K562 (cell line): ENCODE measurements around the gene SFR1. TPM values are rescaled to one million over a fixed set of nuclear protein-coding genes. Genes with fewer than 3 reads are reported as not detected.

Source experiments
- ATAC-seq: fragments of 200-7000 bp; cut with Tn5 transposase; 3 replicates; pipeline ENCODE4 v1.9.1; 2020; ENCODE audit warnings: moderate library complexity
- BruUV-seq: library from RNA; stranded (reverse); fragments of 400-500 nt; replicated peaks from 2 replicates; lab custom pipeline; 2021; lab: Mats Ljungman, UMichigan
- CTCF ChIA-PET: fragments of 300-600 bp; formaldehyde crosslinking; extraction: SDS; loops from one replicate; lab custom pipeline; 2021; ENCODE audit warnings: low intra/inter-chr PET ratio; lab: Yijun Ruan, JAX
- POLR2A ChIA-PET: fragments of 300-600, 350-650 bp; sonication (Branson Sonifier 250); formaldehyde crosslinking; extraction: SDS; loops from one replicate; lab custom pipeline; 2021; ENCODE audit warnings: antibody characterized with exemption, inconsistent platforms; lab: Yijun Ruan, JAX
- DNase-seq, 4 experiments: peaks; one replicate each; pipeline versions ENCODE4 v3.0.0 to v3.0.0-alpha.2; 2011 to 2018; ENCODE audit warnings: low spot score in 3 of 4, mixed read lengths in 3 of 4; ENCODE audit errors: extremely low read depth in 1 of 4
- FAIRE-seq: peaks from 2 replicates; lab custom pipeline; 2011; peaks lifted over from hg19 to GRCh38; lab: Jason Lieb, UNC
- H2AFZ ChIP-seq: 2 replicates; pipeline ENCODE4 v1.6.0; 2011; ENCODE audit warnings: low read depth, low read length, control low read depth, inconsistent platforms
- H3K27ac ChIP-seq: fragments of 200-600 bp; 3 replicates; pipeline ENCODE4 v1.8.0; 2011; ENCODE audit warnings: low read depth, mild to moderate bottlenecking, control low read depth, inconsistent platforms, low read length, moderate library complexity, mixed read lengths; ENCODE audit errors: extremely low read depth
- H3K27me3 ChIP-seq, 2 experiments: fragments of 300-600 bp in 1 of 2; 2 replicates in 1 of 2; 3 replicates in 1 of 2; pipeline versions ENCODE4 v1.6.0 to v1.8.0; 2011; ENCODE audit warnings: inconsistent platforms in 2 of 2, low read length in 2 of 2, mild to moderate bottlenecking in 1 of 2, mixed read lengths in 1 of 2, moderate library complexity in 1 of 2; ENCODE audit not compliant: control insufficient read depth in 2 of 2, insufficient read depth in 2 of 2
- H3K36me3 ChIP-seq: fragments of 300-600 bp; 3 replicates; pipeline ENCODE4 v1.8.0; 2011; ENCODE audit warnings: mild to moderate bottlenecking, low read length, inconsistent platforms; ENCODE audit not compliant: control insufficient read depth, insufficient read depth
- H3K4me1 ChIP-seq, 2 experiments: fragments of 200-600 bp in 1 of 2; replicated peaks in 1 of 2; 2 replicates in 1 of 2; 3 replicates in 1 of 2; pipeline versions ENCODE4 v1.5.1 to v1.8.0; 2011; ENCODE audit warnings: inconsistent platforms in 2 of 2, low read length in 2 of 2, mild to moderate bottlenecking in 1 of 2, mixed read lengths in 1 of 2, moderate library complexity in 1 of 2; ENCODE audit not compliant: control insufficient read depth in 2 of 2, insufficient read depth in 2 of 2
- H3K4me2 ChIP-seq: 2 replicates; pipeline ENCODE4 v1.6.1; 2011; ENCODE audit warnings: low read length, control low read depth, inconsistent platforms, mixed read lengths; ENCODE audit not compliant: insufficient read depth
- H3K4me3 ChIP-seq: fragments of 200-600 bp; sonication (generic), shearing (Covaris generic); 2 replicates; pipeline ENCODE4 v1.5.1; 2016; ENCODE audit warnings: control low read depth, inconsistent platforms
- H3K79me2 ChIP-seq: fragments of 200-600 bp; 3 replicates; pipeline ENCODE4 v1.8.0; 2011; ENCODE audit warnings: low read length, inconsistent platforms; ENCODE audit not compliant: control insufficient read depth, insufficient read depth
- H3K9ac ChIP-seq, 2 experiments: 2 replicates each; pipeline versions ENCODE4 v1.6.0 to v1.6.1; 2011; ENCODE audit warnings: low read depth in 2 of 2, low read length in 2 of 2, control low read depth in 1 of 2, inconsistent platforms in 1 of 2, mild to moderate bottlenecking in 1 of 2, mixed read lengths in 1 of 2; ENCODE audit not compliant: insufficient read depth in 1 of 2
- H3K9me1 ChIP-seq: one replicate; pipeline ENCODE4 v1.6.0; 2011; ENCODE audit warnings: inconsistent platforms, mild to moderate bottlenecking, low read length, moderate library complexity; ENCODE audit not compliant: control insufficient read depth, insufficient read depth
- H3K9me3 ChIP-seq: replicated peaks from 2 replicates; pipeline ENCODE4 v1.5.1; 2011; ENCODE audit warnings: low read depth, low read length, inconsistent platforms; ENCODE audit not compliant: control insufficient read depth, insufficient read depth
- H4K20me1 ChIP-seq: replicated peaks from 2 replicates; pipeline ENCODE4 v1.6.1; 2011; ENCODE audit warnings: low read length, inconsistent platforms, mixed read lengths; ENCODE audit not compliant: control insufficient read depth, insufficient read depth
- ATF4 ChIP-seq: fragments of 450-650 bp; formaldehyde crosslinking; IDR thresholded peaks from 2 replicates; pipeline ENCODE4 v1.4.0; 2022; ENCODE audit warnings: mild to moderate bottlenecking, moderate library complexity
- CREB3 ChIP-seq: fragments of 450-650 bp; conservative IDR thresholded peaks from 2 replicates; pipeline ENCODE4 v1.6.1; 2016; ENCODE audit warnings: missing genetic modification characterization, low read depth, mild to moderate bottlenecking, missing compliant biosample characterization, moderate library complexity
- PRDM10 ChIP-seq: fragments of 450-650 bp; IDR thresholded peaks from 2 replicates; pipeline ENCODE4 v1.6.1; 2018; ENCODE audit not compliant: partially characterized antibody
- SAP30 ChIP-seq: fragments of 200-600 bp; sonication (generic); IDR thresholded peaks from 2 replicates; pipeline ENCODE4 v1.6.1; 2012; ENCODE audit warnings: borderline replicate concordance, low read depth, mild to moderate bottlenecking, moderate library complexity, low read length, control low read depth, inconsistent platforms; ENCODE audit not compliant: insufficient read depth, poor library complexity, severe bottlenecking
- ZBTB9 ChIP-seq: fragments of 450-650 bp; formaldehyde crosslinking; IDR thresholded peaks from 2 replicates; pipeline ENCODE4 v1.4.0; 2020; ENCODE audit warnings: mild to moderate bottlenecking, moderate library complexity
- ZNF174 ChIP-seq: fragments of 250-450 bp; sonication (Bioruptor Pico); IDR thresholded peaks from 2 replicates; pipeline ENCODE4 v1.4.0; 2020; ENCODE audit warnings: mild to moderate bottlenecking
- ZNF253 ChIP-seq: fragments of 250-450 bp; sonication (Bioruptor Pico); conservative IDR thresholded peaks from 2 replicates; pipeline ENCODE4 v1.6.1; 2021; ENCODE audit warnings: mild to moderate bottlenecking
- WGBS: fragments of 100-300 bp; shearing (Covaris generic); methylation state at CpG from one replicate; pipeline ENCODE4 v1.1.6; 2016; ENCODE audit warnings: low coverage, mixed read lengths; ENCODE audit not compliant: insufficient coverage; ENCODE audit errors: missing lambda C conversion rate; 5-methylcytosine and 5-hydroxymethylcytosine counted together
- in situ Hi-C: fragments of 300-500 bp; cut with MboI; formaldehyde crosslinking; loops from 4 replicates; pipeline ENCODE4 v1.15.0; 2018; ENCODE audit warnings: inconsistent platforms, mixed read lengths
- intact Hi-C: fragments of 100-400 bp; cut with micrococcal nuclease; formaldehyde crosslinking; loops from 2 replicates; pipeline ENCODE4 v1.14.2; 2022
- polyA plus RNA-seq, 8 experiments: library from polyadenylated mRNA; depleted of rRNA in 4 of 8; stranded (reverse) in 5 of 8; unstranded in 3 of 8; fragments of >200 nt; fragmentation: Nextera tagmentation in 2 of 8; fragmentation: Illumina TruSeq in 1 of 8; extraction: Ambion mirVana in 2 of 8; extraction: Trizol in 1 of 8; gene quantifications; 2 replicates each; pipeline versions ENCODE4 v1.2.1 to v1.2.3, GENCODE V29; 2011 to 2014; ENCODE audit warnings: inconsistent platforms in 1 of 8, missing spikeins in 1 of 8
- total RNA-seq, 7 experiments: library from RNA; depleted of rRNA in 6 of 7; stranded (reverse); fragments of >200 nt in 6 of 7; fragmentation: Illumina TruSeq in 2 of 7; extraction: Trizol in 2 of 7; gene quantifications; 2 replicates each; pipeline versions ENCODE4 v1.2.1 to v1.2.3, GENCODE V29; 2011 to 2021; ENCODE audit warnings: low replicate concordance in 1 of 7

The SFR1 gene
- total and polyA plus RNA-seq, 9 of the 15 experiments (the other 6 are each of a cell fraction or from before 2014, with no cell fraction given), result 4.3 to 18.7 (median 9.1) TPM

GRCh38 chr10:104127411-104127810, 5.4 kb downstream of the SFR1 start:
- Histone ChIP-seq H2AFZ (no peak overlapping the region), H3K27me3 (no peaks in the 10 kb centered on the region), H3K4me2 (no peak overlapping the region), H3K4me3 (no peak overlapping the region), H3K9me3 (no peaks in the 10 kb centered on the region), H3K79me2 (peaks cover 9% of the 10 kb centered on the region; the same call in 1 of the 3 replicates), H3K9me1 (no peaks in the 10 kb centered on the region), H3K9ac (no peak overlapping the region), H3K4me1 (no peaks in the 10 kb centered on the region), H4K20me1 (no peaks in the 10 kb centered on the region), H3K36me3 (peaks cover 10% of the 10 kb centered on the region; the same call in 1 of the 3 replicates), H3K27ac (no peak overlapping the region)
- ChIA-PET CTCF (no interaction called here), POLR2A (interaction anchor here (0.6 kb wide), 1 partner anchor 58 kb away, joined by 3 read pairs; no protein-coding TSS in a partner anchor)
- ATAC-seq (no peak; the same call in 2 of the 3 replicates), FAIRE-seq (no peak), DNase-seq (no peak)
- no TSS peak for BruUV-seq
- intact Hi-C loops, result no loop called here
- in situ Hi-C loops, result no loop called here
- 65% methylated on average over 2 of the region's 2 CpGs for WGBS
- TF ChIP-seq ZBTB9 (CRISPR knock-in tag) (no peak), PRDM10 (no peak), ATF4 (no peak), CREB3 (tag) (no peak), ZNF253 (CRISPR knock-in tag) (no peak), ZNF174 (CRISPR knock-in tag) (no peak), SAP30 (no peak)
